Mesenteric fat pad (tissue), 1 donor: ENCODE results near the gene NPAS2. TPM values are rescaled to one million over a fixed set of nuclear protein-coding genes. Genes with fewer than 3 reads are reported as not detected.

Source experiments
- DNase-seq: peaks from one replicate; pipeline ENCODE4 v3.0.0-alpha.2; 2020; ENCODE audit warnings: low spot score
- total RNA-seq: library from RNA; stranded (reverse); fragmentation: NEBNext Ultra II Directional; extraction: Animal tissue kit (Norgen Biotek cat#: 25700); gene quantifications from one replicate; pipeline ENCODE4 v1.2.1, GENCODE V29; 2021
- donor health status: DM: yes; HTN: yes; CAD: no.

Gene NPAS2
- total RNA-seq, 1 donor from 2014 or later, result 32.1 TPM

- no peak for DNase-seq
Observed at GRCh38 chr2:100882645-100883613, 63.0 kb downstream of the NPAS2 start.

DNA sequence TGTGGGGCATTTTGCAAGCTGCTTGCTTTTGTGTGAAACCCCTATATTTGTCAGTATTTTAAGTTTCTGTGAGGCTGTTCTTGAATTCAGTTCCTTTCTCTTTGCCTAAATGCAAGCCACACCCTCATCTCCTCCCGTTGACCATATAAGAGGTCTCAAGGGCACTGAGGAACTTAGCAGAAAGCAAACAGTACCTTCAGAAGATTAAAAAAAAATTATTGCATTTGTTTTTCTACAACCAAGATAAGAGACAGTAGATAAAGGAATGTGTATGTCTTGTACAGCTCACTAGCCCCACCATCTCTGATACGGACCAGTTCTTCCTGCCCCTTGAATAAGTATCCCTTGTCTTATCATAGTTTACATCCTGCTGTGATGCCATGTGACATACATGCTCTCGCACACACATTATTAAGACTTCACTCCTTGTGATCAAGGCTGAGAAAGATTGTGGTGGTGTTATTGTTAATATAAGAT lies 64.2 kb downstream of the NPAS2 start:
- DNase-seq, result no peak

DNA sequence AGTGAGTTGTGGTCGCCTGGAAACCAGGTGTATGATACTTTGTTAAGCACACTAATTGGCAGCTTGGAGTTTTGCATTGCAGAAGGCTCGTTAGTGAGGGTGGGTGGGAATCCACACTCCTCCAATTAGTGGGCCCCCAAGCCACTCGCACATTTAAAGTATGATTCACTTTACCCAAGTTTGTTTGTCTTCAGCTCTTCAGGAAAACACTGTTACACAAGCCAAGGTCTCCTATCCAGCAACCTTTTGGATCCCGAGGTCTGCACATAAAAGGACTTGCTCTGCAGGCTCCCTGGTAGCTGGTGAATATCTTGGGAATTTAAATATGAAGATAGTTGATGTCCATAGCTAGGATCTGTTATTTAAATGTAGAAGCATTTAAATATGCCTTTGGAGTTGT lies 66.1 kb downstream of the NPAS2 start:
- no peak for DNase-seq

GRCh38 chr2:100887039-100887578 lies 67.2 kb downstream of the NPAS2 start:
- no peak for DNase-seq

DNA sequence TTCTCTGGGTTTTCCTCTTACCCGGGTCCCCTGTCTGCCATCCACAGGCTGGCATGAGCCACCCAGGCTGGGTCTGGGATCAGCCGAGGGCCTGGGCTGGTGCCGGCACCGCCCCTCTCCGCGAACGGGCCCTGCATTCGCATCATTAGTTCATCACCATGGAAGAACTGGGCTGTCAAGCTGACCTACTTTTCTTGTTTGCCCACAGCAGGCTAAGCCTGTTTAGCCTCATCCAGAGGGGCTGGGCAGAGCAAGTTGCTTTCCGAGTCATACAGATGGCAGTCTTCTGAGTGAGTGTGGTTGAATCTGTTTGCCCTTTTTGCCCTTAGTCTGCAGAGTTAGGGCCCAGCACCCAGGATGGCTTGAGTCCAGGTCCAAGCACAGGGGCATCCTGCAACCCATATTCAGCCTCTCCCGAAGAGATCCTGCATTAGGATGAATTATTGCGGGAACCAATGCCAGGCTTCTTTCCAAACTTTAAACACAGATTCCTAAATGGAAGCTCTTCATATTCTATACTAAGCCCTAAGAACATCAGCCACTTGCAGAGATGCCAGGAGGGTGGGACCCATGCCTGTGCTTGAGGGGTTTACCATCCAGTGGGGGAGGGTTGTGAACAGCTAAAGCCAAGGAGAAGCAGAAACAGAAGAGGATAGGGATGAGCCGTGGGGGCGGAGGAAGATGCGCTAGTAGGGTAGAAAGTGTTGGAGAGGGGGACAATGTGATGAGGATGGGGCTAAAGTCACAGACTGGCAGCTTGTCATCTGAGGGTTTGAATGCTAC lies 68.0 kb downstream of the NPAS2 start:
- no peak for DNase-seq

- no peak for DNase-seq
Observed at GRCh38 chr2:100888601-100889000, 68.7 kb downstream of the NPAS2 start.

- DNase-seq, result no peak
Observed at GRCh38 chr2:100889286-100889685, 69.3 kb downstream of the NPAS2 start.

GRCh38 chr2:100891906-100892642 lies 72.1 kb downstream of the NPAS2 start:
- no peak for DNase-seq

- no peak for DNase-seq
Observed at GRCh38 chr2:100893392-100894104, 73.6 kb downstream of the NPAS2 start.

- no peak for DNase-seq
Observed at GRCh38 chr2:100894105-100894795, 74.3 kb downstream of the NPAS2 start.

GRCh38 chr2:100894796-100895156 lies 74.8 kb downstream of the NPAS2 start:
- no peak for DNase-seq

- DNase-seq, result no peak
Observed at GRCh38 chr2:100895402-100895801, 75.5 kb downstream of the NPAS2 start.

GRCh38 chr2:100895934-100896685 lies 76.2 kb downstream of the NPAS2 start:
- no peak for DNase-seq

DNA sequence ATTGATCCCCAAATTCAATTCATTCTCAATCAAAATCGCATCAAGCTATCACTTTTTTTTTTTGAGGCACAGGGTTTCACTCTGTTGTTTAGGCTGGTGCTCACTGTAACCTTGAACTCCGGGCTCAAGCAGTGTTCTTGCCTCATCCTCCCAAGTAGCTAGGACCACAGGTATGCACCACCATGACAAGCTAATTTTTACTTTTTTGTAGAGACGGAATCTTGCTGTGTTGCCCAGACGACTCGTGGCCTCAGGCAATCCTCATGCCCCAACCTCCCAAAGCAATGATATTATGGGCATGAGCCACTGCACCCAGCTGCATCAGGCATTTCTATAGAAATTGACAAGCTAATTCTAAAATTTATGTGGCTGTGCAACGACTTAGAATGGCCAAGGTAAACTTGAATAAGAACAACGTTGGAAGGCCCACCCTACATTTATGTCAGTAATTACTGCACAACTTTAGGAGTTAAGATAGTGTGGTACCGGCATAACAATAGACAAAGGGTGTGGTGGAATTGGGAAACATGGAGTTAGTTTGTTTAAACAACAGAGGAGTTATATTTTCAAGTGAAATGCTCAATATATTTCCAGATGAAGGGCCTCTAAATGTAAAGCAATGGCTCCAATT lies 78.2 kb downstream of the NPAS2 start:
- DNase-seq, result no peak

GRCh38 chr2:100900156-100900795 lies 80.3 kb downstream of the NPAS2 start:
- DNase-seq, result no peak

DNA sequence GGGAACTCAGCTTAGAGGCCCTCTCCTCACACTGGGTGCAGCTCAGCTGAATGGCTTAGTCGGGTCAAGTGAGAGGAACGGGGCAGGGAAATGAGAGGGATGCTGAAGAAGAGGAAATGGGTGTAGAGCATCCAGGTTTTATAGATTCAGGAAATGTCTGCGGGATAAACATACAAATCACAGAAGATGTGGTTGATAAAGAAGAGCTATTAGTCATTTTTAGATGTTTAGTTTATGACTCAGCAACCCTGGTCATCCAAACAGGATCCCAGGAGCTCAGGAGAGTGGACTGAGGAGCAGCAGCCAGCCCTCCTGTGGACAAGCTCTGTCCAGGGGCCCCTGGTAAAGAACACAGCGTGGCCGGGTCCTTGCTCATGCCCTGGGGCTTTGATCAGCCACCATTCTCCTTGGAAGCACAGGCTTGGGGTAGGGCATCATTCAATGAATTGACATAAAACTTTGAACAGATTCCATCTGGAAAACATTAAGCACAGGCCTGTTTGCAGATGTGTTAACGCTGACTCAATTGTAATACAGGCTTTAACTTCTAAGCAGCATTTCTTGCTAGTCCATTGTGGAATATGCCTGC lies 83.0 kb downstream of the NPAS2 start:
- DNase-seq, result no peak

GRCh38 chr2:100903534-100904258 lies 83.8 kb downstream of the NPAS2 start:
- no peak for DNase-seq
